GM19193 (cell line): ENCODE data around the gene PCDH9.

Source experiments
- POLR2A ChIP-seq: IDR thresholded peaks from 4 replicates; pipeline ENCODE4 v1.6.1; 2011; ENCODE audit not compliant: insufficient read depth, insufficient read length; ENCODE audit errors: extremely low read depth

The PCDH9 gene

GRCh38 chr13:67131393-67131792 lies 98.7 kb downstream of the PCDH9 start:
- no peak for TF ChIP-seq POLR2A

- no peak for TF ChIP-seq POLR2A
These were observed 99.7 kb downstream of the PCDH9 start for GRCh38 chr13:67130444-67130843.

GRCh38 chr13:67128136-67128535 lies 102.0 kb downstream of the PCDH9 start:
- TF ChIP-seq POLR2A = no peak

GRCh38 chr13:67125681-67126080 lies 104.5 kb downstream of the PCDH9 start:
- no peak for TF ChIP-seq POLR2A

- TF ChIP-seq POLR2A = no peak
These were observed 107.0 kb downstream of the PCDH9 start for GRCh38 chr13:67123165-67123564.

- TF ChIP-seq POLR2A = no peak
These were observed 107.9 kb downstream of the PCDH9 start for GRCh38 chr13:67122251-67122650.

- no peak for TF ChIP-seq POLR2A
These were observed 109.1 kb downstream of the PCDH9 start for GRCh38 chr13:67120872-67121531.

GRCh38 chr13:67119481-67119894 lies 110.6 kb downstream of the PCDH9 start:
- no peak for TF ChIP-seq POLR2A

- TF ChIP-seq POLR2A = no peak
These were observed 111.9 kb downstream of the PCDH9 start for GRCh38 chr13:67118277-67118676.

- TF ChIP-seq POLR2A = no peak
These were observed 113.1 kb downstream of the PCDH9 start for GRCh38 chr13:67117010-67117550.

- TF ChIP-seq POLR2A = no peak
These were observed 122.2 kb downstream of the PCDH9 start for GRCh38 chr13:67107979-67108378.

- no peak for TF ChIP-seq POLR2A
These were observed 123.6 kb downstream of the PCDH9 start for GRCh38 chr13:67106502-67107057.

GRCh38 chr13:67101730-67102467 lies 128.2 kb downstream of the PCDH9 start:
- TF ChIP-seq POLR2A = no peak

- no peak for TF ChIP-seq POLR2A
These were observed 129.4 kb downstream of the PCDH9 start for GRCh38 chr13:67100730-67101129.

GRCh38 chr13:67099494-67099893 lies 130.6 kb downstream of the PCDH9 start:
- TF ChIP-seq POLR2A = no peak
